ENCODE data around the gene MAP7. TPM values are rescaled to one million over a fixed set of nuclear protein-coding genes. Genes with fewer than 3 reads are reported as not detected.
A peak's percentile ranks its signal among the peaks of the same experiment; 100 is the strongest.
"Not testable (repeated sequence)": the region's sequence is repeated elsewhere in the genome, so short reads cannot be mapped to it uniquely, and the experiment has no call there.

The MAP7 gene
- total and polyA plus RNA-seq, 5 experiments from 2014 or later, result 0.15 to 0.16 TPM; not detected in 3

DNA sequence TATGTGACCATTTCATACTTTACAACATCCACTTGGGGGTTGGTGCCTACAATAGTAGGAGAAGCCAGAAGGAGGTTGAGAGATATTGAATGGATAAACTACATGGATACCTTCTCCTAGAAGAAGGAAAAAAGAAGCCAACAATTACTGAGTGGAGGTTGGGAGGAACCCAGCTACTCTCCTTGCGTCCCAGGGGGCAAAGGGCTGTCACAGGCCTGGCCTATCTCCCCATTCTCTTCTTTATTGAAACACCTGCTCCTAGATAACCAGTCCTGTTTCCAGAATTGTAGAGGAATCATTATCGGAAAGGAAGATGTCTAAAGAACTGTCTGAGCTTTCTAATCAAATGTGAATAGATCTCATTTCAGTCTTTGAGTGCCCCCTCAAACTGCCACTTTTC is 115.1 kb downstream of the MAP7 start:
- ATAC-seq (no peak), DNase-seq (no peak)
- no peaks in the 10 kb centered on the region for H3K4me1 Mint-ChIP-seq
- POLR2A ChIA-PET, result no interaction called here
- H3K27ac Mint-ChIP-seq, result peak overlapping the region in 1 of 10 donors; percentile 56
- peaks cover 0 to 3% (median 0%) of the 10 kb centered on the region in 5 donors for H3K27me3 Mint-ChIP-seq
- no peak overlapping the region for H3K4me3 Mint-ChIP-seq
- no peaks in the 10 kb centered on the region for H3K9me3 Mint-ChIP-seq
- no peaks in the 10 kb centered on the region for H3K36me3 Mint-ChIP-seq

DNA sequence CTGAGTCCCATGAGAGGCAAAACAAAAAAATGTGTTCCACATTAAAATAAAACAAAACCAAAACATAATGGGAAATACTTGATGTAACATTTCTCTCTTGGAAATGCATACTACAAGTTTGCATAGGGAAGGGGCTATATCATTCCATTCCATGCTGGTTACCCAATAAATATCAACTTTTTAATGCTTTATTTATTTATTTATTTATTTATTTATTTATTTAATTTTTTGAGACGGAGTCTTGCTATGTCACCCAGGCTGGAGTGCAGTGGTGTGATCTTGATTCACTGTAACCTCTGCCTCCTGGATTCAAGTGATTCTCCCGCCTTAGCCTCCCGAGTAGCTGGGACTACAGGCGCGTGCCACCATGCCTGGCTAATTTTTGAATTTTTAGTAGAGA is 118.9 kb downstream of the MAP7 start:
- H3K4me3 Mint-ChIP-seq, POLR2A ChIA-PET, ATAC-seq: not testable (repeated sequence)

DNA sequence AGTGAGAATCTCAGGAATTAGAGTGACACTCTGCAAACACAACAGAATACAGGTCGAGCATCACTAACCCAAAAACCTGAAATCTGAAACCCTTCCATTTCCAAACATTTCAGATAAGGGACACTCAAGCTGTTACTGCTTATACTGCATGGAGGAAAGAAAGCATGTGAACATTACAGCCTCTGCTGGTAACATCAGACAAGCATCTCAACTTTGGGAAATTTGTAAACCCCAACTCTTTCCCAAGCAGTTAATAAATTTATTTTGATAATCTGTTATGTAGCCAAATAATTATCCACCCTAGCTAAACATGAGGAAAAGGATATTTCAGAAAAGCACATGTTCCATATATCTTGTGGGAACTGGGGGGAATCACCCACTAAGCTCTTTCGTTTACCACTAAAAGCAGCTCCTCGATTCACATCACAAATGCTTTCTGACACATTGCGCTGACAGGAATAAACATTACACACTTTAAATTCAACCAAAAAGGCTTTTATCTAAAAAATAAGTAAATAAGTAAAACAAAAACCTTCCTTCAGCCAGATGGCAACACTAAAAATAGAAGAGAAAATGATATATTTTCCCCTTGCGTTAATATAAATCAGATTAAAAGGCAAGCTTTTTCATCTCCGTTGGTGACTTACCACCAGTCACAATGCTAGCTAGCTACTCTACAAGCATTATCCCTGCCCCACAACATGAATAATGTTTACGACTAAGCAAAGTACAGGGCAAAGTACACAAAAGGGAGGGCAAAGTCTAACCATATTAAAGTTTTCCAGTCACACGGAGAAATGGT is 120.8 kb downstream of the MAP7 start:
- no peak for ATAC-seq
- Mint-ChIP-seq H3K4me1 (no peaks in the 10 kb centered on the region), H3K27ac (no peak overlapping the region), H3K27me3 (peaks cover 0 to 3% (median 0%) of the 10 kb centered on the region in 5 donors), H3K4me3 (no peak overlapping the region), H3K9me3 (no peaks in the 10 kb centered on the region), H3K36me3 (no peaks in the 10 kb centered on the region)
- POLR2A ChIA-PET, result no interaction called here
- DNase-seq, result no peak

More for the DNA sequence above, 118.9 kb downstream of the MAP7 start:
- not testable (repeated sequence) for H3K4me1 Mint-ChIP-seq, H3K36me3 Mint-ChIP-seq, H3K27ac Mint-ChIP-seq, DNase-seq, H3K9me3 Mint-ChIP-seq, H3K27me3 Mint-ChIP-seq

DNA sequence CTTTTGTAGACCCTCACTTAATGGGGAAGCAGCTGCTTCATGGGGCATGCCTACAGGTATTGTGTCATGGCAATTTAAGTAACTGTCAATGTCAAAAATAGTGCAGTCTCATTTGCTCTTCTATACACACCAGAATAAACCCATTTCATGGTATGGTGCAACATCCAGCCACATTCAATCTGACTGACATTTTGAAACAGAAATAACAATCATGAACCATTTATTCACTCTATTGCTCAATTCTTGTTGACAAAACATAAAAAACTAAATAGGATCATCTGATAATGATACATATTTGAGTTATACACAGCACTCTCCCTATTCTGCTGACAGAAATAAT is 122.9 kb downstream of the MAP7 start:
- POLR2A ChIA-PET, result no interaction called here
- DNase-seq (no peak), ATAC-seq (no peak)
- H3K4me3 Mint-ChIP-seq, result no peak overlapping the region
- no peaks in the 10 kb centered on the region for H3K4me1 Mint-ChIP-seq
- no peaks in the 10 kb centered on the region for H3K9me3 Mint-ChIP-seq
- peaks cover 0 to 5% (median 0%) of the 10 kb centered on the region in 5 donors for H3K27me3 Mint-ChIP-seq
- no peak overlapping the region for H3K27ac Mint-ChIP-seq
- H3K36me3 Mint-ChIP-seq, result no peaks in the 10 kb centered on the region

DNA sequence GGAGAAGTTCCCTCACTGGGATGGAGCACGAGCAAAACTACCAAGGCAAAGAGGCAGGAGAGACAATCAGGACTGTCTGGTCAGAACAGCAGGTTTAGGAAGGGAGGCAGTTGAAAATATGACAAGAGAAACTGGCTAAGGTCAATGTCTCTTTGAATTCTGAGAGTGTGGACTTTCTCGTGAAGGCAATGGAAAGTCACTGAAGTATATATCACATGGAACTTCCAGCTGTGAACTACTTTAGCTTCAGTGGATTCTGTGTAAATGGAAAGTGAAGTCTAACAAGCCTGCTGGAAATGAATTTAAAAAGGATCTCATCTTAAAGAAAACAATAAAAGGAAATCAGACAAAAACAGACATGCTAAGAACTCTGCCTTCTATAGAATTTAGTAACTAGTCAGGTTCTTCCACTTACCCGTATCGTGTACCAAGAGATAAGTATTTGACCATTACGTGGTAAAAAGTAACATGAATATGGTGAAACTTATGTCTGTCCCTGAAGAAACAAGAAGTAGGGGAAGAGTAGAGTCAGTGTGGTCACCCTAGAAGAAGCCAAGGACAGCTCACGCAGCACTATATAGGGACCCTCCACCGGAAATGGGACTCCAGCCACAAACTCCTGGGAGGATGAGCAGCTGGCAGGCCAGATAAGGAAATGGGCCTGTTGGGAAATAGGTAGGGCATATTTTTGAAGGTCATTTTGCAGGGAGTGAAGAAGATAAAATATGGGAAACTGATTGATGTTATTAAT is 123.4 kb downstream of the MAP7 start:
- peak overlapping the region in 1 of 10 donors; percentile 20 for H3K27ac Mint-ChIP-seq
- H3K27me3 Mint-ChIP-seq, result peaks cover 0 to 5% (median 0%) of the 10 kb centered on the region in 5 donors
- DNase-seq (no peak), ATAC-seq (no peak)
- no peaks in the 10 kb centered on the region for H3K9me3 Mint-ChIP-seq
- POLR2A ChIA-PET, result no interaction called here
- no peaks in the 10 kb centered on the region for H3K4me1 Mint-ChIP-seq
- no peak overlapping the region for H3K4me3 Mint-ChIP-seq
- H3K36me3 Mint-ChIP-seq, result no peaks in the 10 kb centered on the region

DNA sequence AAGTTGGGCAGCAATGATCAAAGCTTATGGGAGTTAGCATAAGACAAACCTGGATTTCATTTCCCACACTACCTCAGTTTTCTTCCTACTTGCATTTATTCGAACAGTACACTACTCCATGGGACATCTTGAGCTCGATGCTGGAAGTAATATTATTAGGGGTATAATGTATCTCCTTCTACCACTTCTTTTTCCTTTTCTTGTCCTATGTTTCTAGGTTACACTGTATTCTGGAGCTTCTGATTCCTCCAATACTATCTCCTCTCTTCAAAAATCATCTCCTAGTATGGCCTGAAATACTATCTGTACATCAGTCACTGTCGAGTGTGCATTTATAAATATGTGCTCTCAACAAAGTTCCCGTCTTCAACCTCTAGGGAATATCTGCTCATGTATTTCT is 124.4 kb downstream of the MAP7 start:
- peaks cover 0 to 5% (median 0%) of the 10 kb centered on the region in 5 donors for H3K27me3 Mint-ChIP-seq
- H3K9me3 Mint-ChIP-seq, result no peaks in the 10 kb centered on the region
- ATAC-seq, result no peak
- H3K4me3 Mint-ChIP-seq, result no peak overlapping the region
- H3K27ac Mint-ChIP-seq, result no peak overlapping the region
- POLR2A ChIA-PET, result no interaction called here
- H3K36me3 Mint-ChIP-seq, result no peaks in the 10 kb centered on the region
- H3K4me1 Mint-ChIP-seq, result no peaks in the 10 kb centered on the region
- DNase-seq, result no peak

DNA sequence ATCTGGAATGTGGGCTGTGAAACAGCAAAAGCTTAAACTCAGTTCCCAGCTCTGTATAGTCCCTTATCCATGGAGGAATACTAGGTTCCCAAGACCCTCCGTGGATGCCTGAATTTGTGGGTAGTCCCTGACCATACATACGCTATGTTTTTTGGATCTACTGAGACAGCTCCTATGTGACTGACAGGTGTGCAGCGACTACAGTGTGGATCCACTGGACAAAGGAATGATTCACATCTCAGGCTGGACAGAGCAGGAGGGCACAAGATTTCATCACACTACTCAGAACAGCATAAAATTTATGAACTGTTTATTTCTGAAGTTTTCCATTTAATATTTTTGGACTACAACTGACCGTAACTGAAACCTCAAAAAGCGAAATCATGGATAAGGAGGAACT is 125.3 kb downstream of the MAP7 start:
- POLR2A ChIA-PET, result no interaction called here
- no peak overlapping the region for H3K4me3 Mint-ChIP-seq
- ATAC-seq, result no peak
- H3K27ac Mint-ChIP-seq, result no peak overlapping the region
- DNase-seq, result no peak
- H3K4me1 Mint-ChIP-seq, result no peaks in the 10 kb centered on the region
- H3K9me3 Mint-ChIP-seq, result no peaks in the 10 kb centered on the region
- peaks cover 0 to 5% (median 0%) of the 10 kb centered on the region in 5 donors for H3K27me3 Mint-ChIP-seq
- H3K36me3 Mint-ChIP-seq, result no peaks in the 10 kb centered on the region

DNA sequence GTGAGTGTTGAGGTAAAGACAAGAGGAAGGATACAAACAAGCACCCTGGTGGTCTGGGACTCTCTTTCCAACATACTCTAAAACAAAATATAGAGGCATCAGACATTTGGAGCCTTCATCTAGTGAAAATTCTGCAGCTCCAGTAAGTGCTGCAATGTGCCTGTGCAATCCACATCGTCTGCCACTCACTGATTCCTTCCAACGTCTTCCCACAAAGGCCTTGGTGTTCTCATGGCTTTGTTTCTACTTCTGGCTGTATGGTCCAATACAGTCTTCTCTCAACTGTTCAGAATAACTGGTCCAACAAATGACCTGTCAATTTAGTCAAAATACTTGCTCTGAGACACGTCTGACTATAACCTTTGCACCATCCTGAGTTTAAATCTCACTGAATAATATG is 125.8 kb downstream of the MAP7 start:
- DNase-seq, result no peak
- Mint-ChIP-seq H3K36me3 (no peaks in the 10 kb centered on the region), H3K4me1 (no peaks in the 10 kb centered on the region), H3K4me3 (no peak overlapping the region), H3K9me3 (no peaks in the 10 kb centered on the region), H3K27me3 (peaks cover 0 to 5% (median 0%) of the 10 kb centered on the region in 5 donors), H3K27ac (no peak overlapping the region)
- POLR2A ChIA-PET, result no interaction called here
- ATAC-seq, result no peak

DNA sequence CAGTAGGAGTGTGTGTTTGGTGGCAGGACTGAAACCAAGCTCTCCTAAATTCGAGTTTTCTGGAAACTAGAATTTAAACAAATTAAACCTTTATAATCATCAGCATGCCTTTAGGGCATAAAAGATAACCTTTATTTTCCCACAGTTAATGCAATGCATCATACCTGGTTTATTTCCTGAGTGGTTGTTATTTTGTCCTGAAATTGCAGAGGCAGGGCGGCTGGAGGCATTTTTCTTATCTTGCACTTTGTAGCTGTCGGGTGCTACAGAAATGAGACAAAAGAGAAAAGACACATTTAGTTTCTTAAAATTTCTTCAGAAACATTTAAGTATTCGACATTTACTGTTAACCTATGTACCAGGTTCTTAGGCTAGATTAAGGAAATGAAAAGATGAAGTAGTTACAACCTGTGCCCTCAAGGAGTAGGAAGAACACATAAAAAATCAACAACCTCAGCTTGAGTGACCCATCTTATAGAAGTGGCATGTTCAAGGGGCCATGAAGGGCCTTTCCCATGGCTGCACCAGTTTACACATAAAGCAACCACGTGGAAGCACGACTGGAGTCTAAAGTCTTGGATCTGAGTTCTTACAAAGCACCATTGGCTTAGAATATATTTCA is 128.6 kb downstream of the MAP7 start:
- no peak overlapping the region for H3K4me3 Mint-ChIP-seq
- no peak for DNase-seq
- no peaks in the 10 kb centered on the region for H3K4me1 Mint-ChIP-seq
- no peaks in the 10 kb centered on the region for H3K36me3 Mint-ChIP-seq
- peak overlapping the region in 1 of 10 donors; percentile 20 for H3K27ac Mint-ChIP-seq
- POLR2A ChIA-PET, result no interaction called here
- peaks cover 0 to 2% (median 0%) of the 10 kb centered on the region in 5 donors for H3K27me3 Mint-ChIP-seq
- H3K9me3 Mint-ChIP-seq, result no peaks in the 10 kb centered on the region
- ATAC-seq, result no peak

DNA sequence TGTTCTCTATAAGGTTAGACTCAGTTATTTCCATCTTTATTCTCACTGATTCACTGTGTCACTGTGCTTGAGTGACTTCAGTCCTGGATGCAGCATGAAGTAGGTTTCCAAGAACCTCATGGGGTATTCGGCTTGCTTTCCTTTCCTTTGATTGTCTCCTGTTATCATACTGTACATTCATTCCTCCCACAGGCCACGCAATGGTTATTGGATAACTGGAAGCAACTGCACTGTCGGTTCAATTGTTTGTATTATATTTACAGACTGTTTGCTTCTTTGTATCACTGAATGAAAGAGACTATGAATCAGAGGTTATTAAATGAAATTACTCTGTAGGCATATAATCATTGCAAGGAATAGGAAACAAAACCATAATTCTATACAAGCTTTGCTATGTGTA is 129.4 kb downstream of the MAP7 start:
- H3K27ac Mint-ChIP-seq, result no peak overlapping the region
- H3K9me3 Mint-ChIP-seq, result no peaks in the 10 kb centered on the region
- H3K27me3 Mint-ChIP-seq, result peaks cover 0 to 2% (median 0%) of the 10 kb centered on the region in 5 donors
- no peak for DNase-seq
- no peaks in the 10 kb centered on the region for H3K4me1 Mint-ChIP-seq
- H3K36me3 Mint-ChIP-seq, result no peaks in the 10 kb centered on the region
- POLR2A ChIA-PET, result no interaction called here
- no peak for ATAC-seq
- H3K4me3 Mint-ChIP-seq, result no peak overlapping the region

DNA sequence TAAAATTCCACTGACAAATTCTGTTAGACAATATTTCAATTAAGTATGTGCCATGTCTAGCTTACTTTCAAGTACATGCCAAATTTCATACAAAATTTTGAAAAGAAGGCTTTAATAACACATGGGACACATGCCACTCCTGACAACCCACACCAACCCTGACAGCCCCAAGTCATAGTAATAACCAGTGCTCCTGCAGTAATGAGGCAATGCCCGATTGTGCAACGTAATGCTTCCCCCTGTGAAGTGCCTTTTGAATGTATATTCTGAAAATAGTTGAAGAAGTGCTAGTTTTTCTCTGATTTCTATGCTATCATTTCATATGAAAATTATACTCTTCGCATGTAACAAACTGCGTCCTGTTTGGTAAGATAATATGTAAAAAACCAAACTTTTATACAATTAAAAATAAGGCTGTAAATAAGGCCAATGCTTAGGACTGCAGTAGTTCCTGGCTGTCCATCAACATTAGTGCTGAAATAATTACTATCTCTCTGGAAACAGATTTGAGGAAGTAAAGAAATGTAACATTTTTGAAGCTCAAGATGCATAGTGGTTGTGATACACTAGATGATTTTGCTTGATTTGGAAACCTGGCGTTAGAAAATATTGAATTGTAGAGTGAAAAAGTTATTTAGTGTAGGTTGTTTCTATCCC is 134.7 kb downstream of the MAP7 start:
- ATAC-seq (no peak), DNase-seq (no peak)
- H3K4me3 Mint-ChIP-seq, result no peak overlapping the region
- POLR2A ChIA-PET, result no interaction called here
- H3K36me3 Mint-ChIP-seq, result no peaks in the 10 kb centered on the region
- peaks cover 0 to 2% (median 0%) of the 10 kb centered on the region in 5 donors for H3K27me3 Mint-ChIP-seq
- no peaks in the 10 kb centered on the region for H3K9me3 Mint-ChIP-seq
- no peaks in the 10 kb centered on the region for H3K4me1 Mint-ChIP-seq
- H3K27ac Mint-ChIP-seq, result no peak overlapping the region

DNA sequence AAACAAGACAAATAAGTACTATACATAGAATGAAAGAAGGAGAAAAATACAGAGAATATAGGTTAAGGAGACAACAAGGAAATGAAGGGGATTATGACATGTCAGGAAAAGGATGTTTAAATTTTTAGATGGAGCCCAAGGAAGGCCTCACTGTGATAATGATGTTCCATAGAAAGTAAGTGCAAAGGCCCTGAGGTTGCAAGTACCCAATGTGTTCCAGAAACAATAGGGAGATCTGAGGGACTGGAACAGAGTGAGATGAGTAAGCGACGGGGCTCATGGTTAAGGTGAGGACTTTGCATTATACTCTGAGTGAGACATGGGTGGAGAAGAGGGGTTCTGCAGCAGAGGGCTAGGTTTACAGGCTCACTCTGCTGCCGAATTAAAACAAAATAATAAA is 137.8 kb downstream of the MAP7 start:
- Mint-ChIP-seq H3K4me1 (no peaks in the 10 kb centered on the region), H3K36me3 (no peaks in the 10 kb centered on the region), H3K9me3 (no peaks in the 10 kb centered on the region), H3K27me3 (peaks cover 0 to 6% (median 0%) of the 10 kb centered on the region in 5 donors), H3K4me3 (no peak overlapping the region), H3K27ac (no peak overlapping the region)
- ATAC-seq (no peak), DNase-seq (no peak)
- POLR2A ChIA-PET, result no interaction called here
